Effector memory CD8-positive, alpha-beta T cell (primary cell): ENCODE results near the gene TMEM272.
A peak's percentile ranks its signal among the peaks of the same experiment; 100 is the strongest.

ENCODE experiments used
- ATAC-seq: fragments of 150-1000 bp; cut with Tn5 transposase; replicated peaks from 2 replicates; pipeline ENCODE4 v1.10.0; 2021; ENCODE audit warnings: mild to moderate bottlenecking, moderate library complexity
- DNase-seq, 3 experiments: peaks; one replicate each; pipeline ENCODE4 v3.0.0; 2021
- H3K27ac Mint-ChIP-seq, 2 donors: one replicate each; pipeline ENCODE4 v1.8.0; 2022; ENCODE audit warnings: mild to moderate bottlenecking in 2 of 2, mixed read lengths in 2 of 2, moderate library complexity in 2 of 2
- H3K27me3 Mint-ChIP-seq, 2 donors: one replicate each; pipeline ENCODE4 v1.8.0; 2022; ENCODE audit warnings: mixed read lengths in 2 of 2
- H3K36me3 Mint-ChIP-seq: one replicate; pipeline ENCODE4 v1.8.0; 2022; ENCODE audit warnings: mild to moderate bottlenecking, moderate library complexity, mixed read lengths; ENCODE audit not compliant: insufficient read depth
- H3K4me1 Mint-ChIP-seq, 2 donors: one replicate each; pipeline ENCODE4 v1.8.0; 2022; ENCODE audit warnings: low read depth in 2 of 2, mixed read lengths in 2 of 2
- H3K4me3 Mint-ChIP-seq, 2 donors: one replicate each; pipeline ENCODE4 v1.8.0; 2022; ENCODE audit warnings: mild to moderate bottlenecking in 2 of 2, mixed read lengths in 2 of 2, moderate library complexity in 2 of 2
- H3K9me3 Mint-ChIP-seq, 2 donors: one replicate each; pipeline ENCODE4 v1.8.0; 2022; ENCODE audit warnings: mixed read lengths in 2 of 2

Gene TMEM272

DNA sequence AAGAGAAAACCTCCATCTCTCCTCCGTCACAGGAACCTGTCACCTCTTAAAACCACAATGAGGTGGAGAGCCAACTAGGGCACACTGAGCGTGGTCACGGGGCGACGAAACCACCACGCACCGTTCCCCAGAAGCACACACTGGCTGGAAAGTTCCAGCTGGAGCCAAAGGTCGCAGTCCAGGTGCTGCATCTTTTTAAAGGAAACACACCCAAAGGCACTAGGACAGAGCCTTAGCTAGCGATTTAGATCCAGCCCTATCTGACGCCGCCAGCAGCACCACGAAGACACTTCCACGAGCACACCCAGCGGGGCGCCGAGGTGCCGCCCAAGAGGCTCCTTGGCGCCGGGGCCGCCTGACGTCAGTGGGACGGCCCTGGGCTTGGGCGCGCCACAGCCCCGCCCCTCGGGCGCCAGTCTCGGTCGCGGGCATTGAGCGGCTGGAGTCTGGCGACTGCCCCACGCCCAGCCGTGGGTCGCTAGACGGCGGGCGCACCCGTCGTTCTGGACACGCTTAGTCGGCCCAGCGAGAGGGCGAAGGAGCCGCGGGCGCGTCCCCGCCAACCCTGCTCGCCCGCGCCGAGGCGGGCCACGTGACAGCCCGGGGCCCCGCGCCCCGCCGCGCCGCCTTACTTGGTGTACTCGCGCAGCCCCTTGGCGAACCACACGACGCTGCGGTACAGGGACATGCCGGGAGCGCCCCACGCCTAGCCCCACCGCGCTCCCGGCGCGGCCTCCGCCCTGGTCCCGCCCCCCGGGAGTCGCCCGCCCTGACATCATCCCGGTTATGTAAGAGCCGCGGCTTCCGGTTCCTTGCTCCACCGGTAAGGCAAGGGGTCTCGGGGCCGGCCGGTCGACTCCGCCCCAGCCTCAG is 41.3 kb downstream of the TMEM272 start, which contains the start of gene DHRS12:
DHRS12 (minus strand) TSS at position 742 of the 873 bp plus-strand sequence. CDS start 4,504 bp downstream, outside the sequence.
- Mint-ChIP-seq H3K36me3 (peaks cover 42% of the 10 kb centered on the region), H3K4me1 (peaks cover 30 to 35% of the 10 kb centered on the region in 2 donors), H3K27ac (peak within 1 kb of the TSS; percentile 99), H3K9me3 (no peaks in the 10 kb centered on the region), H3K27me3 (no peaks in the 10 kb centered on the region), H3K4me3 (peak within 1 kb of the TSS; percentile 88 to 91)
- DNase-seq (peak; percentile 84 to 87 (median 86)), ATAC-seq (peak; percentile 69)

DNA sequence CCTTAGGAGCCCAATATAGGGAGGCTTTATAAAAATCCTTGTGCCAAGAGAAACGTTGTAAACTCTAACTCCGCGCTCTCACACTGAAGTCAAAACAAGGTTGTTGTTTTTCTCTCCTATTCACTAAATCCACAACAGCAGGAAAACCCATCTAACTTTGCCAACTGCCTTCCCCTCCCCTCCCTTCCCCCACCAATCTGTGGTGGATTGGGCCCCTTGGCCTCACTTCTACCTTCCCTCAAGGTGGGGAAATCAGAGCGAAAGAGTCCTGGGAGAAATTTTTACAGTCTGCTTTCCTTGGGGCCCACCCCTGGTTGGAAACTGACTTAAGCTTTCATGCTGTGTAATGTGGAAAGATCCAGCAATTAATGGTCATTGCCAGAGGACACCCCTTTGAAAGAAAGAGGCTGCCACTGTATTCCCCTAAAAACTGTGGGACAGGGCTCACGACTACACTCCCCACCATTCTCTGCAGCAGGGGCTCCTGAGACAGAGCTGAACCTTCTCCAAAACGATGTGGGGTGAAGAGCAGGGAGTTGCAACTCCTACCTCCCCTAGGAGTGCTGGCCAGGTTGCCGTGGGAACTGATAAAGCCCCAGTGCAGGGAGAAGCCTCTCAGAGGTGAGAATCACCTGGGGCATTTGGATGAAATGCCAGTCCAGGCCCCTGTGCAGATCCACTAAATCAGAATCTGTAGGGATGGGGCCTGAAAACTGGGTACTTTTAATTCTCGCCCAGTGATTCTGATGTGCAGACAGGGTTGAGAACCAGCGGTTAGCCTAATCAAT is 42.2 kb downstream of the TMEM272 start:
- DNase-seq, result peak in 1 of 3 experiments; percentile 10
- H3K27me3 Mint-ChIP-seq, result no peaks in the 10 kb centered on the region
- peaks cover 30 to 35% of the 10 kb centered on the region in 2 donors for H3K4me1 Mint-ChIP-seq
- peak overlapping the region; percentile 99 for H3K27ac Mint-ChIP-seq
- H3K36me3 Mint-ChIP-seq, result peaks cover 44% of the 10 kb centered on the region
- peak overlapping the region; percentile 88 to 91 for H3K4me3 Mint-ChIP-seq
- H3K9me3 Mint-ChIP-seq, result no peaks in the 10 kb centered on the region
- ATAC-seq, result no peak

DNA sequence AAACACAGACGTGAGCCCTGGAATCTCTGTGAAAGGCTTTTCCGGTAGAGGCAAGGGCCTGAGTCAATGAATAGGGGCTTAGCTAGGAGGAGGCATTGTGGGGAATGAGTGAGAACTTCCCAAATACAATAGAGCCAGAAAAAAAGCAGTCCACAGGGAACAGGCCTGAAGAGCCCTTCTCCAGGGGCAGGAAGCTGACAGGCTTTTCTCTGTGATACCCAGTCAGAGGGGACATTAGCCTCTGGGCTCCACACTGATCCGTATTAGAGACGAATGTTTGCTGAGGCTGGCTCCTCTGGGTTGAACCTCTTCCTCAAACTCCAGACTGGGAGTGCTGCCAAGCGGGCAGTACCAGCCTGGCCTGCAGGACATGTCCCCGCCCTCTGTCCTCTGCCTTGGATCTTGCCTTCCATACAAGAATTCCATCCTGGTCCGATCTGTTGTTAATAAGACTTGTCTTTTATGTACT is 43.3 kb downstream of the TMEM272 start:
- Mint-ChIP-seq H3K4me3 (peak overlapping the region; percentile 88 to 91), H3K4me1 (peaks cover 30 to 39% of the 10 kb centered on the region in 2 donors), H3K9me3 (no peaks in the 10 kb centered on the region), H3K27ac (peak overlapping the region; percentile 99), H3K27me3 (no peaks in the 10 kb centered on the region), H3K36me3 (peaks cover 45% of the 10 kb centered on the region)
- DNase-seq, result no peak
- ATAC-seq, result no peak

DNA sequence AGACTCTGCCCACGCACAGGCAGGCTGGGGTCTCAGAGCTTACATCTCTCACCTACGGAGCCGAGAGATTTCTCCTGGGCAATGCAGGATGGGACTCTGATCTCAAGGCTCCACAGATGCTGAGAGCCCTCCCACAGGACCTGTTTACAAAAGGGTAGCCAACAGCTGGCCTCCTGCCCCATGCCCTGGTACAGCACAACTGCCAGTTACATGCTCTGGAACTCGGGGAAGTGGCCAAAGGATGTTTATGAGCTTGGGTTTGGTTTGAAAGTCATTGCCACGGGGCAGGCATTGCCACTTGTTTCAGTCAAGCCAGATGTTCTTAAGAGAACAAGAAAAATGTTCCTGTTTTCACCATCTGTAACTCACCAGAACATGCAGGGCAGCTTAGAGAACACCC is 44.5 kb downstream of the TMEM272 start:
- no peak for DNase-seq
- peak overlapping the region in 1 of 2 donors; percentile 81 for H3K27ac Mint-ChIP-seq
- H3K27me3 Mint-ChIP-seq, result no peaks in the 10 kb centered on the region
- no peak overlapping the region for H3K4me3 Mint-ChIP-seq
- H3K36me3 Mint-ChIP-seq, result peaks cover 44% of the 10 kb centered on the region
- H3K4me1 Mint-ChIP-seq, result peaks cover 21 to 36% of the 10 kb centered on the region in 2 donors
- no peak for ATAC-seq
- no peaks in the 10 kb centered on the region for H3K9me3 Mint-ChIP-seq

DNA sequence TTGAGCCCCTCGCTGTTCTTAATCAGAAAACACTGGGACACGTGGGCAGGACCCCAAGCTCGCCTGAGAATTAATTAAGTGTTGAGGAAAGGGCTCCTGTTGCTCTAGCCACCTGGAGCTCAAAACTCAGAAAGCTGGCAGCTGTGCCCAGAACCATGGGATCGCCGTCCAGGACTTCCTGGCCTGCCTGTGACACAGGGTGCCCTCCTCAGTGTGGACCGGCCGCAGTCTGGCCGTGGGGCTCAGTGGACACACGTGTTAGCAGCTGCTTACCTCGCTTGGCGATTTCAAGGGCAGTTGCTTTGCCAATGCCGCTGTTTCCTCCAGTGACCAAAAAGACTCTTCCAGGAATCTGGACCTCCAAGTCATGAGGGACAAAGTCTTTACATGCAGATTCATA is 45.7 kb downstream of the TMEM272 start:
- no peaks in the 10 kb centered on the region for H3K27me3 Mint-ChIP-seq
- peaks cover 32% of the 10 kb centered on the region for H3K36me3 Mint-ChIP-seq
- DNase-seq (no peak), ATAC-seq (no peak)
- H3K4me1 Mint-ChIP-seq, result peaks cover 9 to 29% of the 10 kb centered on the region in 2 donors
- no peak overlapping the region for H3K4me3 Mint-ChIP-seq
- H3K9me3 Mint-ChIP-seq, result no peaks in the 10 kb centered on the region
- no peak overlapping the region for H3K27ac Mint-ChIP-seq

DNA sequence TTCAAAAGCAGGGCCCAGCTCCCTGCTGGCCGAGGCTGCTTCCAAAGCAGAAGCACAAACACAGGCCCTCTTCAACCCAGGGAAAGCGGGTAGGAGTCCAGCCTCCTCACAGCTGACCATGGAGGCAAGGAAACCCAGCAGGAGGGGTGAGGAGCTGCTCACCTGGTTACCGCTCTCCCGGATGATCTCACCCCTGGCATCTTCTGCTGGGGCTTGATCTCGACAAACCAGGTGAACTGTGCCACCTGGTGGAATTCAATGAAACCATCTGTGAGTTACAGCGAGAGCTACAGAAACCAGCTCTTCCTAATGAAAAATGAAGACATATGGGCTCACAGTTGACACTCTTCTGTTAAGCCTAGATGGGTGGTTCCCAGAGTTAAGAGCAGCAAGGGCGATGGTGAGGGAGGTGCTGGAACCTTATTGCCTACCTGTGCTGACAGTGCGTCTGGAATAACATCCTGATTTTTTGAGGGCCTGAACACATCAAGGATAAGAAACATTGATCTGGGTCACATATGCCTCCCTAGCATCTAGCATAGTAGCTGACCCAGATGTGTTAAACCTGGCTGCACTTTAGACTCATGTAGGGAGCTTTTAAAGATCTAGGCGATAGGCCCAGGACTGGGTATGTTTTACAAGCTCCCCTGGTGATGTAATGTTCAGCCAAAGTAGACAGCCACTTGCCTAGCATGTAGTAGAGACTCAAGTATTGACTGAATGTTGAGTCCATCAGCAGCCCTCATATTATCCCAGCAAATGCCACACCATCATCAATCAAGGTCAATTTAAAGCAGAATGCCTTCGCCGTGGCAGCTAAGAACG is 47.1 kb downstream of the TMEM272 start:
- Mint-ChIP-seq H3K27me3 (no peaks in the 10 kb centered on the region), H3K9me3 (no peaks in the 10 kb centered on the region), H3K27ac (peak overlapping the region; percentile 51 to 68), H3K4me3 (no peak overlapping the region), H3K36me3 (peaks cover 19% of the 10 kb centered on the region), H3K4me1 (peaks cover 9 to 25% of the 10 kb centered on the region in 2 donors)
- peak; percentile 33 for ATAC-seq
- peak; percentile 38 to 55 (median 54) for DNase-seq

DNA sequence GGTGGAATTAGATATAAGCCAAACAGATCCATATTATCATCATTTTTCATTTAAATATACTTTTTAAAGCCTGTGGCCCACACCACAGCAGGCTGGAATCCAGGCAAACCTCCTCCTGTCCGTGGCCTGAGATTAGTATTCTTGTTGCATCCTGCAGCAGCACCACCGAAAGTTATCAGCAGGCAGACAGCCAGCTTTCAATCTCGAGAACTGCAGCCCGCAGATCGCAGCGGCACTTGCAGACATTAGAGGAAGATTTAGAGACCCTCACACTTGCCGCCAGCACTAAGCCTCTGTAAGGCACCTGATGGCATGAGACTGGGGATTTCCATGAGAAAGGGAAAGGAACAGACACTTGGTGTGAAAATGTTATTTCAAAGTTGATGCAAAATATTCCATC is 48.4 kb downstream of the TMEM272 start:
- H3K27ac Mint-ChIP-seq, result no peak overlapping the region
- H3K27me3 Mint-ChIP-seq, result no peaks in the 10 kb centered on the region
- H3K4me3 Mint-ChIP-seq, result no peak overlapping the region
- ATAC-seq (no peak), DNase-seq (no peak)
- H3K36me3 Mint-ChIP-seq, result peaks cover 11% of the 10 kb centered on the region
- H3K4me1 Mint-ChIP-seq, result peaks cover 0 to 16% of the 10 kb centered on the region in 2 donors
- H3K9me3 Mint-ChIP-seq, result no peaks in the 10 kb centered on the region

DNA sequence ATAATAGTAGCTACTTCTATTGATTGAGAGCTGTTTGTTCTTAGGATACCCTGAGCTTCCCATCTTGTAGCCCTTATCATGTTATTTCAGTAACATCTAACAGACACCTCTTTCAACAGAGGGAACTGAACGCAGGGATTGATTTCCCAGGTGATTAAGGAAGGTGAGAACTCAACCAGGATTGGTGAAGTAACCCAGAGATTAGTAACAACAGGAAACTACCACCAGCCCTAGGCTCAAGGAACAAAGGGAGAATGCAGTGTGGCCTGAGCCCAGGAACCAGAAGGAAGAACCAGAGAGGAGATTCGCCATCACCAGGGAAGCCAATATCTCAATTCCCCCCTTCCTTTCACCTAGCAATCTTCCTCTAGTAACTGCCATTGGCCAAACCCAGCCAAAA is 49.6 kb downstream of the TMEM272 start:
- H3K27ac Mint-ChIP-seq, result peak overlapping the region in 1 of 2 donors; percentile 41
- peaks cover 11% of the 10 kb centered on the region for H3K36me3 Mint-ChIP-seq
- no peak for ATAC-seq
- H3K4me3 Mint-ChIP-seq, result no peak overlapping the region
- H3K9me3 Mint-ChIP-seq, result no peaks in the 10 kb centered on the region
- no peak for DNase-seq
- H3K4me1 Mint-ChIP-seq, result peaks cover 0 to 16% of the 10 kb centered on the region in 2 donors
- no peaks in the 10 kb centered on the region for H3K27me3 Mint-ChIP-seq

DNA sequence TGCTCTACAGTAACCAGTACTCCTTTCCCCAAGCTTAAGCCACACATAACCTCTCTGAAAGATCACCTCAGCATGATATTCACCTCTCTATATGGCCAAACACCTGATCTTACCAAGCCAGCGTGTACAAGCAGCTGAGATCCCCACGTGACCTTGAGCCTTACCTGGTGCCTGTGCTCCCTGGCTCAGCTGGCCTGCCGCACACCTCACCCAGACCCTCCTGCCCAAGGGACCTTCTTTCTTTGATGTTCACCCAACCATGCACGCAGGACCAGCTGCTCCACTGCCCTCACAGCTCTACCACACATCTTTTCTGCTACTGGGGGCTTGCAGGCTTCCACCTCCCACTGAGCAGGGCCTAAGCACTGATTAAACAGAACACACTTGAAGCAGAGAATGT is 50.0 kb downstream of the TMEM272 start:
- ATAC-seq, result no peak
- Mint-ChIP-seq H3K27ac (no peak overlapping the region), H3K36me3 (peaks cover 11% of the 10 kb centered on the region), H3K4me1 (peaks cover 0 to 16% of the 10 kb centered on the region in 2 donors), H3K4me3 (no peak overlapping the region), H3K27me3 (no peaks in the 10 kb centered on the region), H3K9me3 (no peaks in the 10 kb centered on the region)
- DNase-seq, result no peak

DNA sequence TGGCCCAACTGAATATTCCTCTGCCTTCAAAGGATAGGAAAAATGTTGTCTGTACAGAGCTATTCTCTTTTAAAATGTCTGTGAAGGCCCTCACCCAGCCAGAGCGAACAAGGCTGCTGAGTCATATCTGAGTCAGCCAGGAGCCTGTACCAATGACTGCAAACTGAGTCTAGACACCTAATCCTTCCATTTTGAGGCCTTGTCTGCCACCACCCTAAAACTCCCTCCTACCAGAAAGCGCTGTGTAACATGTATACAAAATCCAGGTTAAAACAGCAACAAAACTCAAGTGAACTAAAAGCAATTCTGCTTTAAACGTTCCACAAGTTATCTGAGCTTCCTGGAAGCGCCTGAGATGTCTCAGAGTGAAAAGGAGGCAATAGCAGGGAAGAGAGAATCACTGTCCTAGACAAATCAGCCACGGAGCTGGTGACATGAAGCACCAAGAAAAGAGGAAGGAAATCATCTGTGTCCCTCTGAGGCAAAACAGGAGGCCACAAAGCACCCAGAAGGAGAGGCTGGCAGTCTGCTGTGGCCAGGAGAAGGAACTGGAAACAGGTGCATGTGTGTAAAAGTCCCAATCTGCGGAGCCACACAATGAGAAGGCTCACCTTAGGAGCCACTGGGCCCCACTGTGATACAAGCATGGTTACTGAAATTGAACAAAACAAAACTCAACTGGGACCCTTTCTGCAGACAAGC is 51.3 kb downstream of the TMEM272 start:
- peak overlapping the region in 1 of 2 donors; percentile 49 for H3K27ac Mint-ChIP-seq
- H3K27me3 Mint-ChIP-seq, result no peaks in the 10 kb centered on the region
- no peaks in the 10 kb centered on the region for H3K9me3 Mint-ChIP-seq
- peaks cover 0 to 13% of the 10 kb centered on the region in 2 donors for H3K4me1 Mint-ChIP-seq
- no peak overlapping the region for H3K4me3 Mint-ChIP-seq
- peaks cover 12% of the 10 kb centered on the region for H3K36me3 Mint-ChIP-seq
- ATAC-seq, result no peak
- DNase-seq, result no peak

DNA sequence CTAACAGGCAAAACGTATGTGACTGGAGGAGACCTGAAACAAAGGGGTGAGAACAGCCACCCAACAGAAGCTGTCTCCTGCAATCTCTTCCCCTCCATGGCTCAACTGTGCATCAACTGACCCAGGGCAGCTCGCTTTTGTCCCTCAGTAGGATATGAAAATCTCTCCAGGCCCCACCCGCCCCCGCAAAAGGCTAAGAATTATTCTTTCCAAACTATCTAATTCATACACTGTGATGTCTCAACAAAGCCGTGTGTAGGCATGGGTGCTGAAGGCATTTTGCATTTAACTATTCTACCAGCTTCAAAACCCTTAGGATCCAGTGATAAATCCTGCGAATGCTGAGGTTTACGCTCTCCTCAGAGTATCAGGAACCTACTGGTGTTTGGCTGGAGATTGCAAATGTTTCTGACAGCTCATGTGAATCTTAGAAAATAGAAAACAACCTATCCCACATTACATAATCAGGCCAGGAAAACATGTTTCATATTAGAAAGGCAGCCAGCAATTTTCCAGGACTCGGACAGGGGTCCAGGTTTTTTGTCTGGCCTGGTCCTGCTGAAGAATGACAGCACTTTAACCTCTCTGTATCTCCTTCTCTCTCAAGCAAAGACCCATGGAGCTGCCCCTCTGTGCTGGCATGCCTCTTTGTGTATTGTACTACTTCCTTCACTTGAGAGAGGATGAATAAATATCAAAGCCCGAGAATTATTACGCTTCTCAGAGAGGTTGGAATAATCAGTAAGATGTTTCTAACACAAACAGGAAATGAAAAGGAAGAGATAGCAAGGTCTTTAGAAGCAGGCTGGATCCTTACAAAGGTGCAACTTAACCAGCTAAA is 58.3 kb downstream of the TMEM272 start:
- DNase-seq, result no peak
- H3K27ac Mint-ChIP-seq, result no peak overlapping the region
- H3K4me1 Mint-ChIP-seq, result peaks cover 4 to 9% of the 10 kb centered on the region in 2 donors
- no peaks in the 10 kb centered on the region for H3K27me3 Mint-ChIP-seq
- ATAC-seq, result no peak
- H3K36me3 Mint-ChIP-seq, result peaks cover 10% of the 10 kb centered on the region
- no peak overlapping the region for H3K4me3 Mint-ChIP-seq
- no peaks in the 10 kb centered on the region for H3K9me3 Mint-ChIP-seq
